HG03442 (cell line): ENCODE results near the gene TGFBR3L.
"Not testable (repeated sequence)": the region's sequence is repeated elsewhere in the genome, so short reads cannot be mapped to it uniquely, and the experiment has no call there.

ENCODE experiments used
- ATAC-seq: cut with Tn5 transposase; IDR thresholded peaks from one replicate; pipeline ENCODE4 v1.9.1; 2021; ENCODE audit warnings: mild to moderate bottlenecking, moderate library complexity; ENCODE audit not compliant: unreplicated experiment

Gene TGFBR3L

DNA sequence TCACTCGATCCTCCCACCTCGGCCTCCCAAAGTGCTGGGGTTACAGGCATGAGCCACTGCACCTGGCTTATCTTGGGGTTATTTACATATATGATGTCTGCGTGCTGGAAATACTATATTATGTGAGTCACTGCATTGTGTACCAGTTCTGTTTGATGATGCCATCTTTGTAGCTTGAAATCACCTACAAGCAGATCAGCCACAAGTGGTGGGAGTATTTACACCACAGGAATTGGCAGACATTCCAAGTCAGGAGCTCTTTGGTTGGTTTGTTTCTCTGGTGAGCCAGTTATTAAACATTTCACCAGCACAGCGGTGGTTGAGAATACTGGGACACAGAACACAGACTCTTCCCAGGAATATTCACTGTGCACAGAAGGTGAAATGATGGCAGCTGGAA lies 33.3 kb downstream of the TGFBR3L start:
- no peak for ATAC-seq

DNA sequence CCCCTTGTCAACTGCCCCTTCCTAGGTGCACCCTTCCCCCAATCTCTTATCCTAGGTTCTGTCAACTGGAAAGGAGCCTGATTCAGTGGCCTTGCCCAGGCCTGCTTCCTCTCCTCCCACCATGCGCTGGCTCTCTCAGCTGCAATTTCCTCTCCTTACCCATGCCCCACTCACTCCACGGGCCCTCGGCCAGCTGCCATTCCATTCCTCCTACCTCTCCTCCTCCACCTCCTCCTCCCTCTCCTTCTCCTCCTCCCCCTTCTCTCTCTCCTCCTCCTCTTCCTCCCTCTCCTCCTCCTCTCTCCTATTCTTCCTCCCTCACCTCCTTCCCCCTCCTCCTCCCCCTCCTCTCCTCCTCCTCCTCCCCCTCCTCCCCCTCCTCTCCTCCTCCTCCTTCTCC lies 38.4 kb downstream of the TGFBR3L start:
- ATAC-seq: no peak

DNA sequence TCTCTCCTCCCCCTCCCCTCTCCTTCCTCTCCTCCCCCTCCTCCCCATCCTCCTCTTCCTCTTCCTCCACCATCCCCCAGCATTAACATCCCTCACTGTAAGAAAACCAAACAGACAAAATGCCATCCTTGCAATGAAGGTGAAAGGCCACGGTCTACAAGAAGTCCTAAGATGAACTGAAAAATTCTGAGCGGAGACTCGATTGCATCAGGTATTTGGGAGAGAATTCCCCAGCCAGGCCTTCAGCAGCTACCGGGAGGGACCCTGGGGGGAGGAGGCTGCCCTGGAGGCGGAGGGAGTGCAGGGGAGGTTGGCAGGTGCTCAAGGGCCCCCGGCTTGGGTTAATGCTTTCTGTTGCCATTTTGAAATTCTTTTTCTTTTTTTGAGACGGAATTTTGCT lies 38.9 kb downstream of the TGFBR3L start:
- no peak for ATAC-seq

DNA sequence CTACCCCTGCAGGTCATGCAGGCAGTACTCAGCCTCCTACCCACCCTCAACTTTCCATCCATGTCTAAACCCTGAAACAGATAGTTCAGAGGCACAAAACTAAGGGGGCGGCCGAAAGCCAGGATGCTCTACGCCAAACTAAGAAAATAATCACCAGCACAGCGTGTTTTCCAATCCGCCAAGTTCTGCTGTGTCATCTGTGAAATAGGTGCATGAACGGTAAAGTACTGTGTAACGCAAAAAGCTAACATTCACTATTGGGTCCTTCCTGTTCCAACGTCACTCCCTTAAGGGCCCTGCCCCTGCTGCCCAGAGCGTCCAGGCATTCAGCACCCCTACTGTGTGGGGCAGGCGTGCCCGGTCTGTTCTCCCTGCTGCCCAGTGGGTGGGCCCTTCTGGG lies 41.1 kb downstream of the TGFBR3L start:
- no peak for ATAC-seq

DNA sequence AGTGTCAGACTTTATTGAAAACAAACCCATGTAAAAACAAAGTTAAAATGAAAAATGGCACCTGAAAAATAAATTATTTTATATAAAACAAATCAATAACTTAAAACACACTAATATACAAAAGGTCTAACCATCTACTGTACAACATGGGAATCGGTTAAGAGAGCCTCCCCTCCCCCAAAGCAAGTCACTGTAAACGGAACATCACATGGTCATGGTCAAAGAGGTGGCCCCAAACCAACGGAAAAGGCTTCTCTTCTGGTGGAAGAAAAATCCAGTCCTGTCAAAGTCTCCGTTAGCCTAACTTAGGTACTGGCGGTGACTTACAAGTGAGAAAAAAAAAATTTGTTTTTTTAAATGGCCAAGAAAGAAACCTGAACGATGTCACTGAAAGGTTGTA lies 44.6 kb downstream of the TGFBR3L start:
- ATAC-seq: no peak

DNA sequence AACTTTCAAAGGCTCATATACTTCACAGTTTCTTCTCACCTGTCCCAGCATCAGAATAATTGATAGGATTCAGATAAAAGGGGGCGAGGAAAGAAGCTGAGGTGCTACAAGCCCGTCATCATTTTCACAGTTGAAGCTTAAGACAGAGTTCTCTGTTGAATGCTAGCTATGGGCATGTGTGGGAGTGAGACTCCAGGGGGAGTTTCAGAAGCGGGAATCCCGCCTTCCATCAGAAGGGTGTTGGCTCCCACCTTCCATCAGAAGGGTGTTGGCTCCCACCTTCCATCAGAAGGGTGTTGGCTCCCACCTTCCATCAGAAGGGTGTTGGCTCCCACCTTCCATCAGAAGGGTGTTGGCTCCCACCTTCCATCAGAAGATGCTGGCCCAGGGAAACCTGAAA lies 46.5 kb downstream of the TGFBR3L start:
- ATAC-seq: not testable (repeated sequence)

DNA sequence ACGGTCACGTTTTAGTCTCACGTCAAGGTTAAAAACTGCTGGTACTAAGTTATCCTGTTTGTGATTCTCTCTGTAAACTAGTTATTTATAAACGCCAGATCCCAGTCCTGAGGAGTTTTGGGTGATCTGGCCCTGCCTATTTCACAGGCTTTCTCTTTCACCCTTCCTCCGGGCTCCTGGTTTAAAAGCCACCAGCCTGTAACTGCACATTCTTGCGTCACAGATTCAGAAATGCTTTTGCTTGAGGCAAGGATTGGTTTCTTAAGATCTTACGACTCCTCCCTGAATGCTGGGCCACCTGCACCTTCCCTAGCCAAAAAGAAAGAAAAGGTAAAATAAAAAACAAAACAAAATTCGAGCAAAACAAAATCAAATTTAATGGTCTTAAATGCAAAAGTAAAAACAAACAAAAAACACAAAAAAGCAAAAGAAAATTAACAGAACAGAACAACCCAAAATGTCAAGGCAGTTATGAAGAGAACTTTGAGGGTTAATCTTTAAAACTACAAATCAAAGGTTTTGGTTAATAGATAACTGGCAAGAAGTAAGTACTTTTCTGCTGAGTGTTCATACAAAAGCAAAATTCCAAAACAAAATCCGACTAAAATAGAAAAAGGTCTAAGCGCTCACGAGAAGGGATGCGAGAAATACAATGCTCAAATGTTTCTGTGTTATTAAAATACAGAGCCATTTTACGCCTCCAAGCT lies 47.4 kb downstream of the TGFBR3L start:
- no peak for ATAC-seq

DNA sequence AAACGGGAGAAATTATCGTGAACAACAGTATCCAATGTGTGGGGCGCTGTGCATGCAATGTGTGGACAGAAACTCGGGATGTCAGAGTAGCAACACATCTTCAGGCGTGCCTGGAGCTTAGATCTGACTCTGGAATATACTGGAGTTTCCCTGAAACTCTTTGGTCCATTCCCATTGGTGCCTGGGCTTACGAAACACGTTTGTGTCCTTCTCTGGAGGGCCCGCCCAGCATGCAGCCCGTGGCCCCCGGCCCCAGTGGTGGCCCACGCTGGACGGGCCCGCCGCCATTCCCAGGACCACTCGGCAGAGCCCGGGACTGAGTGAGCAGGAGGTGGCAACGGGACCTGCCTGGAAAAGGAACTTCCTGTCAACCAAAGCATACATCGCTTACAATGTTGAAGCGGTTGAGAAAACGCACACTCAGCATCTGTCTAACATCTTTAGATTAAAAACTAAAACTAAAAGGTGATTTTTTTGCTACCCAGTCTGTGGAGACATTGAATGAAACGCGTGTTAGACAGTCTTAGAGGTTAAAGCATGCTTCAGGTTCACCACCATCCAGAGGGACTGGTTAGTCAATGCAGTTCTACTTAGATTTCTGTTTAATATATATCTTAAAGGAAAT lies 48.1 kb downstream of the TGFBR3L start:
- ATAC-seq: no peak

DNA sequence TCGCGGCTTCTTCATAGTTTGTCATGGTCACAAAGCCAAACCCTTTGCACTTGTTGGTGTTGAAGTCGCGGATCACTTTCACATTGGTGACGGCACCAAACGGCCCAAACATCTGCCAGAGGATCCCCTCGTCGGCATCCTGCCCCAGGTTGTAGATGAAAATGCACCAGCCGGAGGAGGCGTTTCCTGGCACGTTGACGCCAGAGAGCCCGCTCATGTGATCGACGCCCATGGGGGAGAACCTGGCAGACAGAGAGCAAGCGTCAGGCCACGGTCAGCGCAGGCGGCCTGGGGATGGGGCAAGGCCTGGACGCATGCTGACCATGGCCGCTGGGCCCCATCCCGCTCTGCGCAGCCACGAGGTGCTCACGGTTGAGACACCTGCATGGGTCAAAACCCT lies 48.9 kb downstream of the TGFBR3L start:
- ATAC-seq: no peak

DNA sequence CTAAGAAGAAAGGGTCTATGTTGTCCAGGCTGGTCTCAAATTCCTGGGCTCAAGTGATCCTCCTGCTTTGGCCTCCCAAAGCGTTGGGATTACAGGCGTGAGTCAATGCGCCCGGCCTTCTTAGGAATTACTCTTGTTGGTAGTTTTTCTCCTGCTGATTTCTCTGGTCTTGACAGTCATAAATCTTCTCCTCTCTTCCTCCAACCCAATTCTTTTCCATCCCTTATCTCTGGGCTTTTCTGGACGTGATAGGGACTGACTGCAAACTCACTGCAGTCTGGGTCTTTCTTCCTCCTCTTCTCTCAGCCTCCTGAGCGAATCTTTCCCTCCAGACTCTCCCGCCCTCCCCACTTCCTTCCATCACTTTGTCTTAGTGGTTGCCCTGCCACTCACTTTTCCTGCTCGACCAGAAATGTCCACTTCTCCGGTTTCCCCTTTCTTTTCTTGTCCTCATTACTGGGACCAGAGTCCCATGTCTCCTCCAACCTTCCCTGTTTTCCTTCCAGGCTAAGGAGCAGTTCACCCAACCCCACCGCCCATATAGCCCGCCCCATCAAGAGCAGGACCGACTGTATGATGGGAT lies 50.7 kb downstream of the TGFBR3L start:
- ATAC-seq: no peak

DNA sequence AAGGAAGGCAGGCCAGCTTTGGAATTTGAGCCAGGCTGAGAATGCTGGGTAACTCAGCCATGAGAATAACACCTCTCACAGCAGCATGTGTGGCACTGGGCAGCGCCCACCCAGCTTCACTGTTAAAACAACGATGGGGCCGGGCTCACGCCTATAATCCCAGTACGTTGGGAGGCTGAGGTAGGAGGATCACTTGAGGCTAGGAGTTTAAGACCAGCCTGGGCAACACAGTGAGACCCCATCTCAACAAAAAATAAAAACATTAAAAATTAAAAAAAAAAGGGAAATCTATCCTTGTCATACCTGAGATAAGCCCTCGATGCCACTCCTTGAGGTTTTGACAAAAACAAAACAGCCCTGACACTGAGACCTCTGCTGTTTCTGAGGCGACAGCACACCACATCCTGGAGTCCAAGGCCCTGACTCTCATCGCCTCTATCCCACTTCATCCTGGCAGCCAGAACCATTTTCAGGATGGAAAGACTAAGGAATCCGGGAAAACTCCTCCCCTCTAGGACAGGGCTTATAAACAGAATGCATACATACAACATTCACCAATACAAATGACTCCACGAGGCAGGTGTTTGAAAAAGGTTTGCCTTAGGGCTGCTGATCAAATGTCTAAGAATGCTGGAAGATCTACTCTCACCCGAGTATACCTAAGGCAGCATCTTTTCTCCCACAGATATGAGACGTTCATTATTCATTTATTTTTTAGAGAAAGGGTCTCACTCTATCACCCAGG lies 51.5 kb downstream of the TGFBR3L start:
- no peak for ATAC-seq

DNA sequence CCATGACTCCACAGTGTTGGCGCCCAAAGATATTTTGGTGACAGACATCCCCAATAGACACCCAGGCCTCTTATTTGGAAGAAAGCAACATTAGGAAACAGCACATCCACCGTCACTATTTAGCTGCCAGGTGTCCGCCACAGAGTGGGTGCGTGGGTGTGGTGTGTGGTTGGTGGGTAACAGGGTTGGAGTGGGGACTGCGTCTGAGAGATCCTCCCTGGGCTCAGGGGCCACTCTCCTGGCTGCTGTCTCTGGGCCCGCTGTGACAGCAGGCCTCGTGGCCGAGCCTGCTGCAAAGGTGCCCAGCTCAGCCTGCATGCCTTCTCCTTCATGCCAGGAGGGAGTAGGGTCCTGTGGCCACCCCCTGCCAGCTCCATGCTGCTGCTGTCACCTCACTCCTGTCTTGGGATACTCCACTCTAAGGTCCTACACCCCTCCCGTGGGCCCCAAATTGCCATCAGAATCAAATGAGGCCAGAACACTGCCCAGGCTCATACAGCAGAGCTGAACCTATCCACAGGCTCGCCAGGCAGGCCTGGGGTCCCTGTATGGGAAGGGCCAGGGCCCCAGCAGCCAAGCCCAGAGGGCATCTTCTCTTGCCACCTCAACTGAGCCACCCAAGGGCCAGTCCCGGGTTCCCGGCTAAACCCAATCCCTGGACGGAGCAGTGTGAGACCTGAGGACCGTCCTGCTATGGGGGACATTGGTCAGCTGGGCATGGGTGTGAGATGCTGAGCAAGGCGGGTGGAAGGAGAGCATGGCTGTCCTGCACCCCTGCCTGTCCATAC lies 53.6 kb downstream of the TGFBR3L start:
- ATAC-seq: no peak
